Measurements from ENCODE around the gene LMBR1L.
"Not testable (repeated sequence)": the region's sequence is repeated elsewhere in the genome, so short reads cannot be mapped to it uniquely, and the experiment has no call there.

Gene LMBR1L

GRCh38 chr12:49138999-49139398 lies 28.4 kb upstream of the LMBR1L start:
- no peak for DNase-seq (ENCODE audit: low read depth)
- H3K4me3 ChIP-seq (ENCODE audit: low read length): no peak overlapping the region
- no peak for TF ChIP-seq CTCF (conservative IDR thresholded peaks at IDR 0.05; ENCODE audit: low read depth, low read length)

- H3K4me3 ChIP-seq (ENCODE audit: low read length): no peak overlapping the region
- no peak for TF ChIP-seq CTCF (conservative IDR thresholded peaks at IDR 0.05; ENCODE audit: low read depth, low read length)
- DNase-seq (ENCODE audit: low read depth): no peak
These were observed 27.9 kb upstream of the LMBR1L start for GRCh38 chr12:49138587-49138986.

GRCh38 chr12:49137476-49137875 lies 26.8 kb upstream of the LMBR1L start:
- H3K4me3 ChIP-seq (ENCODE audit: low read length): no peak overlapping the region
- DNase-seq (ENCODE audit: low read depth): no peak
- no peak for TF ChIP-seq CTCF (conservative IDR thresholded peaks at IDR 0.05; ENCODE audit: low read depth, low read length)

GRCh38 chr12:49136997-49137396 lies 26.4 kb upstream of the LMBR1L start:
- not testable (repeated sequence) for DNase-seq (ENCODE audit: low read depth); H3K4me3 ChIP-seq (ENCODE audit: low read length)

GRCh38 chr12:49133590-49133989 lies 22.9 kb upstream of the LMBR1L start:
- H3K4me3 ChIP-seq (ENCODE audit: low read length): no peak overlapping the region
- no peak for DNase-seq (ENCODE audit: low read depth)
- no peak for TF ChIP-seq CTCF (conservative IDR thresholded peaks at IDR 0.05; ENCODE audit: low read depth, low read length)

GRCh38 chr12:49133014-49133413 lies 22.4 kb upstream of the LMBR1L start:
- no peak for TF ChIP-seq CTCF (conservative IDR thresholded peaks at IDR 0.05; ENCODE audit: low read depth, low read length)
- DNase-seq (ENCODE audit: low read depth): no peak
- H3K4me3 ChIP-seq (ENCODE audit: low read length): no peak overlapping the region

GRCh38 chr12:49131894-49132461 lies 21.3 kb upstream of the LMBR1L start:
- peak; percentile 35 for DNase-seq (ENCODE audit: low read depth)
- peak overlapping the region; percentile 45 for H3K4me3 ChIP-seq (ENCODE audit: low read length)
- TF ChIP-seq CTCF (conservative IDR thresholded peaks at IDR 0.05; ENCODE audit: low read depth, low read length): no peak

Measured in retinal pigment epithelial cell (primary cell).